Hematopoietic multipotent progenitor cell treated with erythropoietin and hydrocortisone succinate and interleukin-3 and kit ligand, for 17 days (in vitro differentiated cells): Measurements from ENCODE around the gene WDR1.

Experiments
- DNase-seq: peaks from one replicate; pipeline ENCODE4 v3.0.0-alpha.2; 2015; ENCODE audit warnings: low spot score

WDR1 gene

GRCh38 chr4:10098780-10099160 lies 17.8 kb downstream of the WDR1 start:
- DNase-seq: no peak

GRCh38 chr4:10097906-10098779 lies 18.5 kb downstream of the WDR1 start:
- DNase-seq: no peak

- DNase-seq: peak; percentile 27
Measured at GRCh38 chr4:10096978-10097335, 19.6 kb downstream of the WDR1 start.

- peak; percentile 73 for DNase-seq
Measured at GRCh38 chr4:10096201-10096977, 20.2 kb downstream of the WDR1 start.

GRCh38 chr4:10095296-10095991 lies 21.2 kb downstream of the WDR1 start:
- DNase-seq: no peak

- no peak for DNase-seq
Measured at GRCh38 chr4:10094841-10095240, 21.8 kb downstream of the WDR1 start.

GRCh38 chr4:10093801-10094552 lies 22.6 kb downstream of the WDR1 start:
- no peak for DNase-seq

- no peak for DNase-seq
Measured at GRCh38 chr4:10093271-10093621, 23.4 kb downstream of the WDR1 start.

- DNase-seq: no peak
Measured at GRCh38 chr4:10092481-10093270, 23.9 kb downstream of the WDR1 start.

GRCh38 chr4:10091531-10092181 lies 24.9 kb downstream of the WDR1 start:
- no peak for DNase-seq

GRCh38 chr4:10090467-10091250 lies 25.9 kb downstream of the WDR1 start:
- DNase-seq: no peak

- peak; percentile 28 for DNase-seq
Measured at GRCh38 chr4:10089346-10089745, 27.3 kb downstream of the WDR1 start.

- no peak for DNase-seq
Measured at GRCh38 chr4:10088135-10089010, 28.2 kb downstream of the WDR1 start.

GRCh38 chr4:10087152-10087791 lies 29.3 kb downstream of the WDR1 start:
- DNase-seq: no peak

- DNase-seq: no peak
Measured at GRCh38 chr4:10086506-10087120, 30.0 kb downstream of the WDR1 start.

GRCh38 chr4:10085828-10086505 lies 30.6 kb downstream of the WDR1 start:
- no peak for DNase-seq

- no peak for DNase-seq
Measured at GRCh38 chr4:10085386-10085785, 31.2 kb downstream of the WDR1 start.
